Fibroblast of lung (primary cell): Measurements from ENCODE around the gene ARPP21.

Source experiments
- EZH2 ChIP-seq: IDR thresholded peaks from 2 replicates; pipeline ENCODE4 v1.5.1; 2012; ENCODE audit warnings: low read length, control low read depth, mild to moderate bottlenecking; ENCODE audit errors: missing control alignments
- TF ChIP-seq, protein P1 (sequence below), 2 donors: IDR thresholded peaks in 1 of 2; conservative IDR thresholded peaks in 1 of 2; 1 replicate in 1 of 2; 2 replicates in 1 of 2; pipeline ENCODE4 v1.5.1; 2011 to 2012; ENCODE audit warnings: low read length in 2 of 2, control low read depth in 1 of 2, inconsistent platforms in 1 of 2, low read depth in 1 of 2, mild to moderate bottlenecking in 1 of 2

DNA sequence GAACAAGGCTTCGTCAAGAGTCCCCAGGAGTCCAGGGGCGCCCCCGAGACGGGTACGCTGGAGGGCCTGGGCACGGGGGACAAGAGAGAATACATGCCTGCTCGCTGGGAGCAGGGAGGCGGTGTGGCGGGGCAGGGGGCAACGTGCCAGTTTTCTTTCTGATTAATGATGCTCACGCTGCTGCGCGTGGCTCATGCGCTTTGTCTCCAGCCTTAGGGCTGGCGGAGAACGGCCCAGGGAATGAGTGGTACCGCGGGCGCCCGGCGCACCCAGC lies 408 bp upstream of the ARPP21 start:
- no peak for TF ChIP-seq EZH2
- TF ChIP-seq, protein P1, sequence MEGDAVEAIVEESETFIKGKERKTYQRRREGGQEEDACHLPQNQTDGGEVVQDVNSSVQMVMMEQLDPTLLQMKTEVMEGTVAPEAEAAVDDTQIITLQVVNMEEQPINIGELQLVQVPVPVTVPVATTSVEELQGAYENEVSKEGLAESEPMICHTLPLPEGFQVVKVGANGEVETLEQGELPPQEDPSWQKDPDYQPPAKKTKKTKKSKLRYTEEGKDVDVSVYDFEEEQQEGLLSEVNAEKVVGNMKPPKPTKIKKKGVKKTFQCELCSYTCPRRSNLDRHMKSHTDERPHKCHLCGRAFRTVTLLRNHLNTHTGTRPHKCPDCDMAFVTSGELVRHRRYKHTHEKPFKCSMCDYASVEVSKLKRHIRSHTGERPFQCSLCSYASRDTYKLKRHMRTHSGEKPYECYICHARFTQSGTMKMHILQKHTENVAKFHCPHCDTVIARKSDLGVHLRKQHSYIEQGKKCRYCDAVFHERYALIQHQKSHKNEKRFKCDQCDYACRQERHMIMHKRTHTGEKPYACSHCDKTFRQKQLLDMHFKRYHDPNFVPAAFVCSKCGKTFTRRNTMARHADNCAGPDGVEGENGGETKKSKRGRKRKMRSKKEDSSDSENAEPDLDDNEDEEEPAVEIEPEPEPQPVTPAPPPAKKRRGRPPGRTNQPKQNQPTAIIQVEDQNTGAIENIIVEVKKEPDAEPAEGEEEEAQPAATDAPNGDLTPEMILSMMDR (conservative IDR thresholded peaks at IDR 0.05 in 1 of 2, IDR thresholded peaks at IDR 0.05 in 1 of 2; ENCODE audit: low read depth in 1 of 2, low read length in 2 of 2) = no peak
